ENCODE measurements around the gene ZBTB48. TPM values are rescaled to one million over a fixed set of nuclear protein-coding genes. Genes with fewer than 3 reads are reported as not detected.
"Not testable (repeated sequence)": the region's sequence is repeated elsewhere in the genome, so short reads cannot be mapped to it uniquely, and the experiment has no call there.

ZBTB48 gene
- total RNA-seq, 1 donor from 2014 or later: 20.7 TPM

- no peak for DNase-seq (ENCODE audit: extremely low read depth, low read depth, low spot score)
Measured at GRCh38 chr1:6631058-6631457, 51.3 kb downstream of the ZBTB48 start.

- no peak for DNase-seq (ENCODE audit: extremely low read depth, low read depth, low spot score)
Measured at GRCh38 chr1:6632588-6633514, 53.1 kb downstream of the ZBTB48 start.

GRCh38 chr1:6634371-6635052 is 54.7 kb downstream of the ZBTB48 start:
- DNase-seq (ENCODE audit: extremely low read depth, low read depth, low spot score): no peak

- no peak for DNase-seq (ENCODE audit: extremely low read depth, low read depth, low spot score)
Measured at GRCh38 chr1:6635161-6635909, 55.5 kb downstream of the ZBTB48 start.

GRCh38 chr1:6635910-6636760 is 56.3 kb downstream of the ZBTB48 start:
- no peak for DNase-seq (ENCODE audit: extremely low read depth, low read depth, low spot score)

GRCh38 chr1:6636778-6637177 is 57.0 kb downstream of the ZBTB48 start:
- DNase-seq (ENCODE audit: extremely low read depth, low read depth, low spot score): not testable (repeated sequence)

- no peak for DNase-seq (ENCODE audit: extremely low read depth, low read depth, low spot score)
Measured at GRCh38 chr1:6637770-6638169, 58.0 kb downstream of the ZBTB48 start.

- DNase-seq (ENCODE audit: extremely low read depth, low read depth, low spot score): no peak
Measured at GRCh38 chr1:6638226-6638625, 58.4 kb downstream of the ZBTB48 start.

Other genes starting within 250 kb of the ZBTB48 start
- 84.0 and 102 TPM in 2 replicates for gene ACOT7, start 186.2 kb upstream of the ZBTB48 start, total RNA-seq
- 16.1 and 41.8 TPM in 2 replicates for gene HES2, start 160.1 kb upstream of the ZBTB48 start, total RNA-seq
- gene ESPN, start 155.2 kb upstream of the ZBTB48 start, total RNA-seq: 0.15 and 1.1 TPM in 2 replicates
- 34.5 and 57.9 TPM in 2 replicates for gene TNFRSF25, start 113.8 kb upstream of the ZBTB48 start, total RNA-seq
- gene PLEKHG5, start 88.3 kb upstream of the ZBTB48 start, total RNA-seq: 44.9 and 63.7 TPM in 2 replicates
- gene NOL9, start 25.5 kb upstream of the ZBTB48 start, total RNA-seq: 19.5 and 32.1 TPM in 2 replicates
- gene TAS1R1, start 24.7 kb upstream of the ZBTB48 start, total RNA-seq: not detected in 2 replicates
- 31.5 and 41.0 TPM in 2 replicates for gene KLHL21, start 22.9 kb downstream of the ZBTB48 start, total RNA-seq
- gene PHF13, start 33.7 kb downstream of the ZBTB48 start, total RNA-seq: 7.8 and 14.9 TPM in 2 replicates
- gene THAP3, start 44.9 kb downstream of the ZBTB48 start, total RNA-seq: 17.9 and 19.7 TPM in 2 replicates
- 34.1 and 49.6 TPM in 2 replicates for gene DNAJC11, start 121.8 kb downstream of the ZBTB48 start, total RNA-seq
- gene CAMTA1, start 205.5 kb downstream of the ZBTB48 start, total RNA-seq: 85.4 and 111 TPM in 2 replicates